ENCODE data around the gene ADARB2. TPM values are rescaled to one million over a fixed set of nuclear protein-coding genes. Genes with fewer than 3 reads are reported as not detected.
"Not testable (repeated sequence)": the region's sequence is repeated elsewhere in the genome, so short reads cannot be mapped to it uniquely, and the experiment has no call there.

ADARB2 gene
- total and polyA plus RNA-seq, 11 donors: 0.07 to 1.2 (median 0.28) TPM; not detected in 4

- H3K27ac ChIP-seq: no peak overlapping the region
- no peak for TF ChIP-seq POLR2A (IDR thresholded peaks at IDR 0.05)
- TF ChIP-seq CTCF (IDR thresholded peaks at IDR 0.05): no peak
- H3K9me3 ChIP-seq: peaks cover 0 to 5% (median 0%) of the 10 kb centered on the region in 12 donors
- no peak for DNase-seq
- no peak overlapping the region for H3K4me3 ChIP-seq
- H3K4me1 ChIP-seq: no peaks in the 10 kb centered on the region
- ATAC-seq: no peak
- H3K27me3 ChIP-seq: peaks cover 0 to 4% (median 0%) of the 10 kb centered on the region in 9 donors
- intact Hi-C loops (cut with DNase I): no loop called here
- H3K36me3 ChIP-seq: no peaks in the 10 kb centered on the region
- WGBS, 4 donors: 78 to 85% (median 83%) methylated on average over 9 of the region's 9 CpGs
These were observed 112.2 kb downstream of the ADARB2 start for GRCh38 chr10:1625079-1625478.

GRCh38 chr10:1624240-1624639 is 113.1 kb downstream of the ADARB2 start:
- TF ChIP-seq CTCF (IDR thresholded peaks at IDR 0.05) (no peak), POLR2A (IDR thresholded peaks at IDR 0.05) (no peak)
- Histone ChIP-seq H3K36me3 (no peaks in the 10 kb centered on the region), H3K4me1 (no peaks in the 10 kb centered on the region), H3K4me3 (no peak overlapping the region), H3K27me3 (peaks cover 0 to 4% (median 0%) of the 10 kb centered on the region in 9 donors), H3K9me3 (peaks cover 0 to 9% (median 2%) of the 10 kb centered on the region in 12 donors), H3K27ac (no peak overlapping the region)
- intact Hi-C loops (cut with DNase I): no loop called here
- no peak for DNase-seq
- WGBS, 4 donors: 63 to 70% (median 68%) methylated on average over 12 of the region's 12 CpGs
- ATAC-seq: no peak

- intact Hi-C loops (cut with DNase I): no loop called here
These were observed 116.5 kb downstream of the ADARB2 start for GRCh38 chr10:1620803-1621202.

GRCh38 chr10:1617376-1618317 is 119.7 kb downstream of the ADARB2 start:
- H3K4me3 ChIP-seq; H3K4me1 ChIP-seq; intact Hi-C loops (cut with DNase I); H3K36me3 ChIP-seq; DNase-seq; H3K27ac ChIP-seq; ATAC-seq: not testable (repeated sequence)
- H3K9me3 ChIP-seq: peaks cover 0 to 15% (median 3%) of the 10 kb centered on the region in 12 donors
- 18 to 27% (median 19%) methylated on average over 6 to 13 of the region's 13 CpGs for WGBS, 4 donors
- H3K27me3 ChIP-seq: peaks cover 0 to 18% (median 0%) of the 10 kb centered on the region in 9 donors

More at GRCh38 chr10:1620803-1621202, 116.5 kb downstream of the ADARB2 start:
- ATAC-seq (no peak), DNase-seq (no peak)
- no peak for TF ChIP-seq POLR2A (IDR thresholded peaks at IDR 0.05)
- TF ChIP-seq CTCF (IDR thresholded peaks at IDR 0.05): no peak
- H3K27ac ChIP-seq: no peak overlapping the region
- H3K36me3 ChIP-seq: no peaks in the 10 kb centered on the region
- H3K9me3 ChIP-seq: peaks cover 0 to 15% (median 3%) of the 10 kb centered on the region in 12 donors
- H3K4me1 ChIP-seq: no peaks in the 10 kb centered on the region
- H3K27me3 ChIP-seq: peaks cover 0 to 4% (median 0%) of the 10 kb centered on the region in 9 donors
- H3K4me3 ChIP-seq: no peak overlapping the region

GRCh38 chr10:1616701-1617100 is 120.6 kb downstream of the ADARB2 start:
- H3K4me1 ChIP-seq; ATAC-seq; H3K36me3 ChIP-seq; intact Hi-C loops (cut with DNase I); H3K4me3 ChIP-seq; DNase-seq; H3K27ac ChIP-seq: not testable (repeated sequence)
- Histone ChIP-seq H3K9me3 (peaks cover 0 to 15% (median 3%) of the 10 kb centered on the region in 12 donors), H3K27me3 (peaks cover 0 to 27% (median 5%) of the 10 kb centered on the region in 9 donors)
- 32 to 43% (median 38%) methylated on average over 9 of the region's 9 CpGs for WGBS, 4 donors
